Chondrocyte (in vitro differentiated cells): ENCODE data around the gene TENM3. TPM values are rescaled to one million over a fixed set of nuclear protein-coding genes. Genes with fewer than 3 reads are reported as not detected.

Source experiments
- DNase-seq: peaks from one replicate; pipeline ENCODE4 v3.0.0; 2021; ENCODE audit warnings: mixed read lengths, low spot score
- H3K27ac Mint-ChIP-seq: one replicate; pipeline ENCODE4 v1.8.0; 2021; ENCODE audit warnings: mild to moderate bottlenecking, moderate library complexity, mixed read lengths; ENCODE audit not compliant: unreplicated experiment
- H3K27me3 Mint-ChIP-seq: 2 replicates; pipeline ENCODE4 v1.8.0; 2021; ENCODE audit warnings: low read depth, mixed read lengths
- H3K36me3 Mint-ChIP-seq: 2 replicates; pipeline ENCODE4 v1.8.0; 2021; ENCODE audit warnings: low read depth, mixed read lengths
- H3K4me1 Mint-ChIP-seq: 2 replicates; pipeline ENCODE4 v1.8.0; 2021; ENCODE audit warnings: low read depth, mild to moderate bottlenecking, mixed read lengths
- H3K4me3 Mint-ChIP-seq: one replicate; pipeline ENCODE4 v1.8.0; 2021; ENCODE audit warnings: mild to moderate bottlenecking, moderate library complexity, mixed read lengths; ENCODE audit not compliant: unreplicated experiment
- H3K9me3 Mint-ChIP-seq: 2 replicates; pipeline ENCODE4 v1.8.0; 2021; ENCODE audit warnings: low read depth, mixed read lengths
- CTCF ChIP-seq: fragments of 200-600 bp; sonication (generic); IDR thresholded peaks from 2 replicates; pipeline ENCODE4 v1.5.0; 2021; ENCODE audit warnings: antibody characterized with exemption, mild to moderate bottlenecking, moderate library complexity
- total RNA-seq: library from RNA; stranded (reverse); gene quantifications from 3 replicates; pipeline ENCODE4 v1.2.1, GENCODE V29; 2021

TENM3 gene
- total RNA-seq, 1 donor from 2014 or later: 87.6 TPM

DNA sequence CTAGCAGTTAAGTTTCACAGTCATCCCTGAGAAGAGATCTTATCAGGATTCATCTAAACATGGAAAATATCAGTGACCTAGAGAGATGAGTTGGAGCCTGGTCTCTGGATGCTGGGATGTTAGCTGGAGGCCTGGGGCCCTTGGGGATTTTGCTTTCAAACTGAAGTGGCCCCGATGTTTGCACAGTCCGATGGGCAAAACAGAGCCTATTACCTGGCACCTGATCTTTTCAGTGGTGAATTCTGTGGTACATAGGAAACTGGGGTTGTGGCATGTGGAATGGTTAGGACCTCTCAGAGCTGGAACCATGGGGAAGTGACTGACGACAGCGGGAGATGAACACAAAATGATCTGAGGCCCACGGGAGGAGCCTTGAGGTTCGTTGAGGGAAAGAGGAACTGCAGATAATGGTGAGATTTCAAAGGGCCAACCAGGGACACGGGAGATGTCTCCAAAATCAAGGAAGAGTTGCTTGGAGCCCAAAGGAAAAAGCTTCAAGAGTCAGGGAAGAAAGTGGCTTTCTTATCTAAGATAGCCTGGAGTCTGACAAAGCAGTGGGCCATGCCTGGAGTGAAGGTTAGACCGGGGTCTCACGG is 17.8 kb upstream of the TENM3 start:
- no peaks in the 10 kb centered on the region for H3K9me3 Mint-ChIP-seq
- peaks cover 6% of the 10 kb centered on the region for H3K4me1 Mint-ChIP-seq
- no peak overlapping the region for H3K27ac Mint-ChIP-seq
- no peak overlapping the region for H3K4me3 Mint-ChIP-seq
- no peaks in the 10 kb centered on the region for H3K27me3 Mint-ChIP-seq
- DNase-seq: no peak
- no peak for TF ChIP-seq CTCF
- peaks cover 2% of the 10 kb centered on the region for H3K36me3 Mint-ChIP-seq

DNA sequence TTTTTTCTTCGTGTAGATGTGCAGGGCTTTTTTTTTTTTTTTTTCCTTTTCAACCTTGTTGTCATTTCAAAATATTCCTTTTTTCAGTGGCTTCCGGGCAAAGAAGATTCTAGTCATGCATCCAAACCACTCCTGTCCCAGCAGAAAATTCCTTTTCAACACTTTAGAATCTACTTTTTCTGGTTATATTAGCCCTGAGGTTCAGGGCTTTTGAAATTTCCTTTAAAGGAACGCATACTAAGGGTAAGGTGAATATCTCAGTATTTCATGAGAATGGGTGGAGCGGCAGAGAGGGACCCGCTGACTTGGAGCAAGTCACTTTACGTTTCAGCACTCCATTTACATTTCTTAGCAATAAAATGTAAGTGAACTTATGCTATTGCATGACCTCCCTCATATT is 15.6 kb upstream of the TENM3 start:
- Mint-ChIP-seq H3K4me3 (no peak overlapping the region), H3K27ac (no peak overlapping the region), H3K4me1 (peaks cover 21% of the 10 kb centered on the region), H3K36me3 (peaks cover 2% of the 10 kb centered on the region), H3K27me3 (no peaks in the 10 kb centered on the region), H3K9me3 (no peaks in the 10 kb centered on the region)
- TF ChIP-seq CTCF: no peak
- DNase-seq: no peak

- no peak overlapping the region for H3K27ac Mint-ChIP-seq
- H3K4me3 Mint-ChIP-seq: no peak overlapping the region
Measured at GRCh38 chr4:182228991-182229577, 14.1 kb upstream of the TENM3 start.

GRCh38 chr4:182230256-182230655 is 12.9 kb upstream of the TENM3 start:
- no peak for DNase-seq
- Mint-ChIP-seq H3K9me3 (no peaks in the 10 kb centered on the region), H3K36me3 (peaks cover 2% of the 10 kb centered on the region), H3K4me3 (no peak overlapping the region), H3K27ac (no peak overlapping the region), H3K27me3 (no peaks in the 10 kb centered on the region), H3K4me1 (peaks cover 30% of the 10 kb centered on the region)
- TF ChIP-seq CTCF: no peak

More at GRCh38 chr4:182228991-182229577, 14.1 kb upstream of the TENM3 start:
- no peak for DNase-seq
- H3K27me3 Mint-ChIP-seq: no peaks in the 10 kb centered on the region
- TF ChIP-seq CTCF: no peak
- no peaks in the 10 kb centered on the region for H3K9me3 Mint-ChIP-seq
- H3K36me3 Mint-ChIP-seq: peaks cover 2% of the 10 kb centered on the region
- H3K4me1 Mint-ChIP-seq: peaks cover 21% of the 10 kb centered on the region

DNA sequence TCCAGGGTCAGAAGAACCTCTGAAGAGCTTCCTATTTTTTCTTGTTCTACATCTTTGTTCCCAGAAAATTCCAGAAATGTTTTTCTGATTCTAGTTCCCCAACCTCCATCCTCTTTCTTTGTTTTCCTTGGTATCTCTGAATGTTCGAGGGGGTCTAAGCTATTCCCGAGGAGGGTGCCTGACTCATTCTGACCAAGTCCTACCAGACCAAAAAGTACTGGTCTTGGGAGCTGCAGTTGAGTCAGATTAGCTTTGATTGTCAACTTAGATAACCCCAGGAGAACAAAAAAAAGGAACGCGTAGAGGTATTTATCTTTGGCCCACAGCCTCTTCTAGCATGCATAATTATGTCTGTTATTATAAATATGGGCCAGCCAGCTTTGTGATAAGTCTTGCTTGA is 12.1 kb upstream of the TENM3 start:
- Mint-ChIP-seq H3K9me3 (no peaks in the 10 kb centered on the region), H3K4me3 (no peak overlapping the region), H3K27me3 (no peaks in the 10 kb centered on the region), H3K4me1 (peaks cover 37% of the 10 kb centered on the region), H3K27ac (peak overlapping the region; percentile 69), H3K36me3 (no peaks in the 10 kb centered on the region)
- no peak for TF ChIP-seq CTCF
- no peak for DNase-seq
